AG04450 (cell line): ENCODE measurements around the gene DCBLD2. TPM values are rescaled to one million over a fixed set of nuclear protein-coding genes. Genes with fewer than 3 reads are reported as not detected.

Experiments
- CTCF ChIA-PET: fragments of 300-600, 350-600 bp; formaldehyde crosslinking; extraction: SDS; loops from one replicate; lab custom pipeline; 2022; ENCODE audit warnings: antibody characterized with exemption, inconsistent platforms; lab: Charles Lee
- POLR2A ChIA-PET: fragments of 350-600 bp; formaldehyde crosslinking; extraction: SDS; loops from one replicate; lab custom pipeline; 2021; ENCODE audit warnings: antibody characterized with exemption, inconsistent platforms; lab: Yijun Ruan, JAX
- DNase-seq: peaks from one replicate; pipeline ENCODE4 v3.0.0-alpha.2; 2011; ENCODE audit warnings: low read depth, low spot score
- H3K27ac ChIP-seq: one replicate; pipeline ENCODE4 v1.5.1; 2012; ENCODE audit warnings: low read depth, low read length, control low read depth
- H3K27me3 ChIP-seq: one replicate; pipeline ENCODE4 v1.6.0; 2012; ENCODE audit warnings: low read length; ENCODE audit not compliant: control insufficient read depth, insufficient read depth
- H3K4me3 ChIP-seq: 2 replicates; pipeline ENCODE4 v1.5.1; 2011; ENCODE audit warnings: mild to moderate bottlenecking, low read depth, low read length, control low read depth
- H3K9me3 ChIP-seq: 2 replicates; pipeline ENCODE4 v1.5.1; 2012; ENCODE audit warnings: low read length; ENCODE audit not compliant: control insufficient read depth, insufficient read depth
- polyA plus RNA-seq: library from polyadenylated mRNA; depleted of rRNA; stranded (reverse); fragments of >200 nt; gene quantifications from 2 replicates; pipeline ENCODE4 v1.2.3, GENCODE V29; 2011
- TF ChIP-seq, protein P1 (sequence below): IDR thresholded peaks from 2 replicates; pipeline ENCODE4 v1.5.1; 2011; ENCODE audit warnings: low read depth, low read length, control low read depth, inconsistent platforms

Gene DCBLD2
- polyA plus RNA-seq, 1 experiment: 202 TPM

DNA sequence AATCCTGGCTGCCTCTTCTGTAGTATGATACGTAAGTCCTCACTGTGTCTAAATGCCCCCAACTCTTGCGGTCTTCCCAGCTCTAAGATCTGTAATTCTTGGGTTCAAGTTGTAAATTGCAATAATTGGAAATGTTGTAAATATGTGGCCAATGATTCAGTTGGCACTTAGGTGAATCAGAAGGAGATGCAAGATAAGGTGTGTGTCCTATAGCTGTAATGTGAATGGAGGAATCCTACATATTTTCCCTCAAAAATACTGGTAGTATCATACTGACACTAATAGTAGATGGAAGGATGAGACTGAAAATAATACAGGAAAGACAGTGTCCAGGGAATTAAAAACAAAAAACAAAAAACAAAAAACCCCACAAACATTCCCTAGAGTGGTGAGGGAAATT lies 141.9 kb downstream of the DCBLD2 start:
- Histone ChIP-seq H3K9me3 (no peaks in the 10 kb centered on the region), H3K27me3 (no peaks in the 10 kb centered on the region), H3K27ac (no peak overlapping the region), H3K4me3 (no peak overlapping the region)
- ChIA-PET CTCF (no interaction called here), POLR2A (no interaction called here)
- DNase-seq: no peak
- TF ChIP-seq, protein P1, sequence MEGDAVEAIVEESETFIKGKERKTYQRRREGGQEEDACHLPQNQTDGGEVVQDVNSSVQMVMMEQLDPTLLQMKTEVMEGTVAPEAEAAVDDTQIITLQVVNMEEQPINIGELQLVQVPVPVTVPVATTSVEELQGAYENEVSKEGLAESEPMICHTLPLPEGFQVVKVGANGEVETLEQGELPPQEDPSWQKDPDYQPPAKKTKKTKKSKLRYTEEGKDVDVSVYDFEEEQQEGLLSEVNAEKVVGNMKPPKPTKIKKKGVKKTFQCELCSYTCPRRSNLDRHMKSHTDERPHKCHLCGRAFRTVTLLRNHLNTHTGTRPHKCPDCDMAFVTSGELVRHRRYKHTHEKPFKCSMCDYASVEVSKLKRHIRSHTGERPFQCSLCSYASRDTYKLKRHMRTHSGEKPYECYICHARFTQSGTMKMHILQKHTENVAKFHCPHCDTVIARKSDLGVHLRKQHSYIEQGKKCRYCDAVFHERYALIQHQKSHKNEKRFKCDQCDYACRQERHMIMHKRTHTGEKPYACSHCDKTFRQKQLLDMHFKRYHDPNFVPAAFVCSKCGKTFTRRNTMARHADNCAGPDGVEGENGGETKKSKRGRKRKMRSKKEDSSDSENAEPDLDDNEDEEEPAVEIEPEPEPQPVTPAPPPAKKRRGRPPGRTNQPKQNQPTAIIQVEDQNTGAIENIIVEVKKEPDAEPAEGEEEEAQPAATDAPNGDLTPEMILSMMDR: no peak

- ChIA-PET CTCF (interaction anchor here (1.2 kb wide), 1 partner anchor 9 kb away, joined by 3 read pairs; no protein-coding TSS in a partner anchor), POLR2A (no interaction called here)
- H3K27me3 ChIP-seq: no peaks in the 10 kb centered on the region
- no peak overlapping the region for H3K4me3 ChIP-seq
- no peaks in the 10 kb centered on the region for H3K9me3 ChIP-seq
- H3K27ac ChIP-seq: no peak overlapping the region
- no peak for DNase-seq
- TF ChIP-seq, protein P1: no peak
These were observed 145.9 kb downstream of the DCBLD2 start for GRCh38 chr3:98755601-98756000.

DNA sequence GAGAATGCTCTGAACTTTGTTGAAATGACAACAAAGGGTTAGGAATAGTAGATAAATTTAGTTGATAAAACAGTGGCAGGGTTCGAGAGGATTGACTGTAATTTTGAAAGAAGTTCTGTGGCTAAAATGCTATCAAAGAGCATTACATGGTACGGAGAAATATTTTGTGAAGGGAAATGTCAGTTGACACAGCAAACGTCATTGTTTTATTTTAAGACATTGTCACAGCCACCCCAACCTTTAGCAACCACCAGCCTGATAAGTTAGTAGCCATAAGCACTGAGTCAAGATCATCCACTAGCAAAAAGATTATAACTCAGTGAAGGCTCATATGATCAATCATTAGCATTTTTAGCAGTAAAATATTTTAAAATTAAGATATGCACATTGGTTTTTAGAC lies 147.0 kb downstream of the DCBLD2 start:
- DNase-seq: no peak
- Histone ChIP-seq H3K27ac (no peak overlapping the region), H3K4me3 (no peak overlapping the region), H3K9me3 (no peaks in the 10 kb centered on the region), H3K27me3 (no peaks in the 10 kb centered on the region)
- ChIA-PET CTCF (no interaction called here), POLR2A (no interaction called here)
- TF ChIP-seq, protein P1: no peak

DNA sequence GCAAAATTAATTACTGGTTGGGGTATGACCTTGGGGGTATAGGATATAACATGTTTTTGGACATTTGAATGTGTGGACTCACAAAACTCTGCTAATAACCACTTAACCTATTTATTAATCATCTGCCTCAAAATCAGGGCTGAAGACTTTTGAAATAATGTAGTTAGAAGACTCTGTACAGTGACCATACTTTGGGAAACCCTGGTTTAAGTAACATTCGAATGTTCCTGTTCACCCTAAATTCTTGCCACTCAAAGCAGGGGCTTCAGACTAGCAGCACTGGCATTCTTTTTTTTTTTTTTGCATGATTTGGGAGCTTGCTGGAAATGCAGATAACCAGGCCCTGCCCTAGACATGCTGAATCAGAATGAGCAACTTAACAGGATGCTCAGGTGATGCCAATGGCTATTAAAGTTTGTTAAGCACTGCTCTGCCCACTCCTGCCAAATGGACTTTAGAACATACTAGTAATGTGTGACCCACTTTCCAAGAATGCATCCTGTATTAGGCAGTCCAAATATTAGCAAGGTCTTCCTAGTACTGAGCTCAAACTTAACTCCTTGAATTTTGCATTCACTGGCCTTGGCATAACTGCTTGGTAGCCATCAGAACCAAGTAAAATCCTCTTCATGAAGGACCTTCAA lies 151.1 kb downstream of the DCBLD2 start:
- TF ChIP-seq, protein P1: no peak
- ChIA-PET CTCF (no interaction called here), POLR2A (no interaction called here)
- no peak overlapping the region for H3K4me3 ChIP-seq
- H3K27ac ChIP-seq: no peak overlapping the region
- no peaks in the 10 kb centered on the region for H3K27me3 ChIP-seq
- no peaks in the 10 kb centered on the region for H3K9me3 ChIP-seq
- DNase-seq: no peak

DNA sequence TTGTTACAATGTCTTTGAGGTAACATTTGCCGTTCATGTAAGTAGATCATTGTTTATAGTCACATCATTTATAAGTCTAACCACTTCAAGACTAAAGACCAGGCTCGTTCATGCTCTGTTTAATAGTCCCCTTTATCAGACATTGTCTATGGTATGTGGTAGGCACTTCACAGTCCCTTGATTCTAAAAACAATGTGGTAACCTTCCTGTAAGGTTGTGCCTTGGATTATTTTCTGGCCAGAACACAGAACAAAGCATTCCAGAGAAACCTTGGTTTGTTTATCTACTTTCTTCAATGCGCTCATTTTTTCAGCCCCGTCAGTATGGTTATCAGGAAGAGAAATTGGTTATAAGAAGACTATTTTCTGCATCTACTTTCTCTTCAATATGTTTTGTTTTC lies 154.6 kb downstream of the DCBLD2 start:
- no peaks in the 10 kb centered on the region for H3K9me3 ChIP-seq
- TF ChIP-seq, protein P1: no peak
- H3K27ac ChIP-seq: no peak overlapping the region
- H3K27me3 ChIP-seq: no peaks in the 10 kb centered on the region
- no peak for DNase-seq
- CTCF ChIA-PET: no interaction called here
- H3K4me3 ChIP-seq: no peak overlapping the region
- POLR2A ChIA-PET: no interaction called here
